Measurements from ENCODE around the gene FBXW5. TPM values are rescaled to one million over a fixed set of nuclear protein-coding genes. Genes with fewer than 3 reads are reported as not detected.

FBXW5 gene
- total RNA-seq, 1 experiment from 2014 or later = 62.2 TPM

GRCh38 chr9:136955202-136955942 is 10.8 kb upstream of the FBXW5 start:
- H3K79me2 ChIP-seq (ENCODE audit: insufficient read depth, low read length) = no peaks in the 10 kb centered on the region
- WGBS (ENCODE audit: extremely low coverage, insufficient read length, low lambda C conversion rate) = no CpG with 5 or more reads among the region's 14 CpGs

More at GRCh38 chr9:136955202-136955942, 10.8 kb upstream of the FBXW5 start:
- no peaks in the 10 kb centered on the region for H3K9me3 ChIP-seq (ENCODE audit: control insufficient read depth, low read depth, low read length)
- H2BK15ac ChIP-seq (ENCODE audit: low read depth, low read length) = no peak overlapping the region
- H4K20me1 ChIP-seq (ENCODE audit: control insufficient read depth, insufficient read depth, insufficient read length) = peaks cover 2% of the 10 kb centered on the region
- no peak overlapping the region for H4K91ac ChIP-seq (ENCODE audit: insufficient read length, low read depth, low read length)
- no peak overlapping the region for H2BK5ac ChIP-seq (ENCODE audit: insufficient read length, low read length)
- no peak overlapping the region for H3K9ac ChIP-seq (ENCODE audit: extremely low read depth, insufficient read length, low read length)
- H3K4me3 Mint-ChIP-seq = no peak overlapping the region
- H3K79me1 ChIP-seq (ENCODE audit: insufficient read depth, low read depth, low read length, poor library complexity, severe bottlenecking) = no peaks in the 10 kb centered on the region
- H3K23ac ChIP-seq (ENCODE audit: insufficient read length, low read depth, low read length) = no peak overlapping the region
- H3K27ac ChIP-seq (ENCODE audit: insufficient read length, low read depth, low read length) = no peak overlapping the region
- H2BK12ac ChIP-seq (ENCODE audit: insufficient read length, low read depth, low read length) = no peak overlapping the region
- H3K23me2 ChIP-seq (ENCODE audit: insufficient read length, low read depth, low read length, poor library complexity, severe bottlenecking) = no peaks in the 10 kb centered on the region
- H3K27me3 ChIP-seq (ENCODE audit: insufficient read depth, low read length) = no peaks in the 10 kb centered on the region
- no peak overlapping the region for H3K27ac Mint-ChIP-seq
- 0 out of 4 replicates have a peak, but pooled peaks cover 0 to 2% of the 10 kb centered on the region in 2 experiments for H3K4me1 Mint-ChIP-seq
- no peak overlapping the region for H2BK120ac ChIP-seq (ENCODE audit: low read depth, low read length, poor library complexity, severe bottlenecking)
- H3K56ac ChIP-seq (ENCODE audit: insufficient read length, low read depth, low read length) = no peak overlapping the region
- TF ChIP-seq CTCF (conservative IDR thresholded peaks at IDR 0.05) = no peak
- no peak overlapping the region for H4K8ac ChIP-seq (replicated peaks; ENCODE audit: insufficient read length, low read depth, low read length)
- no peak overlapping the region; the same call in 1 of the 2 replicates for H3K14ac ChIP-seq (ENCODE audit: insufficient read depth, low read length)
- no peak overlapping the region for H2AK5ac ChIP-seq (ENCODE audit: insufficient read length, low read length)
- H3K4me1 ChIP-seq (ENCODE audit: insufficient read depth, low read length) = no peaks in the 10 kb centered on the region
- no peak overlapping the region for H3K18ac ChIP-seq (ENCODE audit: insufficient read length, low read depth, low read length)
- no peak overlapping the region for H3T11ph ChIP-seq (ENCODE audit: low read length)
- H3K9me3 Mint-ChIP-seq = peaks cover 6% of the 10 kb centered on the region in 2 experiments; a peak in 4 of 5 replicates
- no peak overlapping the region for H2BK20ac ChIP-seq (ENCODE audit: low read depth, low read length, poor library complexity, severe bottlenecking)
- DNase-seq = no peak
- no peak overlapping the region for H2AFZ ChIP-seq (ENCODE audit: low read length)
- no peak overlapping the region for H3K4ac ChIP-seq (ENCODE audit: low read depth, low read length)
- no peak overlapping the region for H4K5ac ChIP-seq (ENCODE audit: insufficient read length, low read depth, low read length)
- H3K4me2 ChIP-seq (ENCODE audit: insufficient read depth, insufficient read length, low read length) = no peak overlapping the region
- H3K36me3 Mint-ChIP-seq (ENCODE audit: insufficient read depth in 1 of 3, low read depth in 3 of 3) = no peaks in the 10 kb centered on the region; a peak in 1 of 7 replicates
- peaks cover 8% of the 10 kb centered on the region for H3K27me3 Mint-ChIP-seq (ENCODE audit: low read depth)
